HG02623 (cell line): ENCODE results near the gene SAMD4B.
"Not testable (repeated sequence)": the region's sequence is repeated elsewhere in the genome, so short reads cannot be mapped to it uniquely, and the experiment has no call there.

Source experiments
- ATAC-seq: cut with Tn5 transposase; IDR thresholded peaks from one replicate; pipeline ENCODE4 v1.9.1; 2021; ENCODE audit warnings: moderate library complexity; ENCODE audit not compliant: unreplicated experiment

The SAMD4B gene

DNA sequence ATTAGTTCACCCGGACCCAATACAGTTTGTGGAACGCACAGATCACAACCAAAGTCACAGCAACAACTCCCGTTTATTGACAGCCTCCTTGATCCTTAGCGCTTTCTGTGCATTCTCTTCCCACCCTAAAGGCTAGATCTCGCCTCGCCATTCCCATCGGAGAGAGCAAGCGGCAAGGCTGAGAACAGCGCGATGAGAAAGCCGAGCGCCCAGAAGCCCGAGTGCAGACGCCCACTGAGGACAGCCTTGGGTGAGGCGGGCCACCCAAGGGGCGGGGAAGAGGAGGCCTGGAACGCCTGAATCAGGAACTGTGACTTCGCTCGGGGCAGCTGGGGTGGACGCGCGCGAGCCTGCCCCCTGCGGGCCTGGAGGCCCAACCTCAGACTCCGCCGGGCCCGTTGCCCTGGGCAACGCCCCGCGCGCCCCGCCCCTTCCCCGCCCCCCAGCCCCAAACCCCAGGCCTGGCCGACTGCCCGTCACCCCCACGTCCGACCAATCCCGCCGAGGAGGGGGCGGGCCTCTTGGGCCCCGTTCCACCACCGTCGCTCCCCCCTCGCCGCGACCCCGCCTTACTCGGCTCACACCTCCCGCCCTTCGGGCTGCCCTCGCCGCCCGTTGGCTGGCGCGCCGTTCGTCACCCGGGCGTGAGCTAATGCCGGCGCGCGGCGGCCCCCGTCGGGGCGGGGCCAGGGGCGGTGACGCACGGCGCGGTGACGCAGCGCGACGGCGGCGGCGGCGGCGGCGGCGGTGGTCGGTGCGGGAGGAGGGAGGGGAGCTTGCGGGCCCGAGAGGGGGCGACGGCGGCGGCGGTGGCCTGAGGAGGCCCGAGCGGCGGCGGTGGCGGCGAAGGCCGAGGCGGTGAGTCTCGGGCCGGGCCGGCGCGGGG is at the start of gene SAMD4B:
SAMD4B (plus strand) TSS at position 703 of the 886 bp plus-strand sequence. CDS start 14,473 bp downstream, outside the sequence.
- ATAC-seq, result peak; percentile 84

DNA sequence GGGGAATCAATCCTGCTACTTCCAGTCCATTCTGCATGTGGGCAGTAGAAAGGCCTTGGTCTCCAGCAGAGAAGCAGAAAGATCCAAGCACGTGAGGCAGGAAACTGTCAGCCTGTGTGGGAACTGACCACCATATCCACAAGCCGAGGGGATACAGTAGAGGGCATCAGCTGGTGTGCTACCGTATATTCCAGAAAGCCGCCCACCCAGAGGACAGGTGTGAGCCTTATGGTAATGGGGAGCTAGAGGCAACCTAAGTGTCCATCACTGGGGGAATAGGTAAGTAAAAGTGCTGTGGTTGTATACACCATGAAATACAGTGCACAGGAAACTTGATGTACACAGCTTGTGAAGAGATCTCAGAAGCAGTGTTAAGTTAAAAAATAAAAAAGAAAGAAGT is 48.8 kb upstream of the SAMD4B start:
- no peak for ATAC-seq

DNA sequence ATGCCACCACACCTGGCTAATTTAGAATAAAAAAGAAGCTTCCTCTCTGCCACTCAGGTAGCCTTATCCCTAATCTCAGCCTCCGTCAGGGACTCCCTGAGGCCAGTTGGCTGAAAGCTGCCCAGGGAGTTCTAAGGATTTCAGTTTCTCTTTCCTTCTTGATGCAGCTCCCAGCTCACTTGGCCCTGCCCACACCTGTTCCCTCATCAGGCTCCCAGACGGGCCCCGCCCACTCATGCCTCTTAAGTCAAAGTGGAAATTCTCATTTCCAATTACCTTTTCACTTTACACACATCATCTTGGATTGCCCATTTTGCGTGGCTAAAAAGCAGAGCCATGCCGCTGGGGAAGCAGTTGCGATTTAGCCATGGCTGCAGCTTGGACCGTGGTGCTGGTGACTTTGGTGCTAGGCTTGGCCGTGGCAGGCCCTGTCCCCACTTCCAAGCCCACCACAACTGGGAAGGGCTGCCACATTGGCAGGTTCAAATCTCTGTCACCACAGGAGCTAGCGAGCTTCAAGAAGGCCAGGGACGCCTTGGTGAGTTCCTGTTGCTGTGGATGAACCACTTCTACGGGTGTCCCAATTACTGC is 46.1 kb upstream of the SAMD4B start, which contains the start of gene IFNL1:
IFNL1 (plus strand) TSS at position 353 of the 591 bp plus-strand sequence; CDS start at position 368, 15 bp downstream.
- ATAC-seq, result no peak

DNA sequence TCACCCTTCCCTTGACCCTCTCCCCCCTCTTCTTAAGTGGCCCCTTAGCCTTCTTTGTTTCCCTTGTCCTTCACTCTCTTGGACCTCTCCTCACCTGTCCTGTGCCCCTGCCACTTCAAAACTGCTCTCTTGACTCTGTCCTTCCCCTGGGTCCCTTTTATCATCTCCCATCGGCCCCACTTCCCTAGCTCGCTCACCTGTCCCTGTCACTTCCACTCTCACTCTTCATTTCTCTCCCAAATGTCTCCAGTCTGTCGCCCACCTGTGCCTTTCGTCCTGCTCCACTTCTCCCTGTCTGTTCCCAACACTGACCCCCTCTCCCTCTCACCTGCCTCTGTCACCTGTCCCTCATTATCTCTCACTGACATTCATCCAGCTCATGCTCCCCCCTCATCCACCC is 45.3 kb upstream of the SAMD4B start:
- no peak for ATAC-seq

- ATAC-seq, result no peak
Observed at GRCh38 chr19:39297931-39298634, 44.1 kb upstream of the SAMD4B start.

DNA sequence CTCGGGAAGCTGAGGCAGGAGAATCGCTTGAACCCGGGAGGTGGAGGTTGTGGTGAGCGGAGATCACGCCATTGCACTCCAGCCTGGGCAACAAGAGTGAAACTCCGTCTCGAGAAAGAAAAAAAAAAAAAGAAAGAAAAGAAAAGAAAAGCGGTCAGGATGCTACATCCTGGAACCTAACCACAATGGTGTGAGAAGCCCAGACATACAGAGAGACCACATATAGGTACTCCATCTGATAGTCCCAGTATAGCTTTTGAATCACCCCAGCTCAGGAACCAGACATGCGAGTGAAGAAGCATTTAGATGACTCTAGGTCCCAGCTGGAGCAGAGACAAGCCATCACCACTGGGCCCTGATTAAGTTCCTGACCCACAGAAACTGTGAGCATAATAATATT is 42.8 kb upstream of the SAMD4B start:
- no peak for ATAC-seq

DNA sequence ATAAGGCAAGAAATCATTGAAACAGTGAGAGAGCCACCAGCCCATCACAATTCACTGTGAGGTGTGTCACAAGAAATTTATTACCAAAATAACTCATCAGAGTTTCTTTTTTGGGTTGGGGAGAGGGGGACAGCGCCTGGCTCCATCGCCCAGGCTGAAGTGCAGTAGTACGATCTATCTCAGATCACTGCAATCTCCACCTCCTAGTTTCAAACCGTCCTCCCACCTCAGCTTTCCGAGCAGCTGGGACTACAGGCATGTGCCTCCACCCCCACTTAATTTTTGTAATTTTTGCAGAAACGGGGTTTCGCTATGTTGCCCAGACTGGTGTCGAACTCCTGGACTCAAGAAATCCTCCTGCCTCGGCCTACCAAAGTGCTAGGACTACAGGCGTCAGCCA is 42.4 kb upstream of the SAMD4B start:
- no peak for ATAC-seq

DNA sequence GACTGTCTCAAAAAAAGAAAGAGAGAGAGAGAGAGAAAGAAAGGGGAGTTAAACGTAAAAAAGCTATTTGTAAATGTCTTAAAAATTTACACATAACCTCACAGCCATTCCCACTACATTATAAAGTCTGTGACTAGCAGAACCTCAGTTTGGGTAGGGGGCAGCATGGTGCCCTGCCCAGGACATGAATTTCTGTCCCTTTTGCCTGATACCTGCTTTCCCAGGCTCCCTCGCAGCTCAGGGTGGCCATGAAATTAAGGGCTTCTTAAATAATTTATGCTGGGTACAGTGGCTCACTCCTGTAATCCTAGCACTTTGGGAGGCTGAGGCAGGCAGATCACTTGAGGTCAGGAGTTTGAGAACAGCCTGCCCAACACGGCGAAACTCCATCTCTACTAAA is 41.2 kb upstream of the SAMD4B start:
- ATAC-seq, result no peak

- no peak for ATAC-seq
Observed at GRCh38 chr19:39301562-39301961, 40.7 kb upstream of the SAMD4B start.

- ATAC-seq, result no peak
Observed at GRCh38 chr19:39303373-39304184, 38.6 kb upstream of the SAMD4B start.

- ATAC-seq, result no peak
Observed at GRCh38 chr19:39304185-39304513, 38.1 kb upstream of the SAMD4B start.

- ATAC-seq, result no peak
Observed at GRCh38 chr19:39304701-39305571, 37.3 kb upstream of the SAMD4B start.

DNA sequence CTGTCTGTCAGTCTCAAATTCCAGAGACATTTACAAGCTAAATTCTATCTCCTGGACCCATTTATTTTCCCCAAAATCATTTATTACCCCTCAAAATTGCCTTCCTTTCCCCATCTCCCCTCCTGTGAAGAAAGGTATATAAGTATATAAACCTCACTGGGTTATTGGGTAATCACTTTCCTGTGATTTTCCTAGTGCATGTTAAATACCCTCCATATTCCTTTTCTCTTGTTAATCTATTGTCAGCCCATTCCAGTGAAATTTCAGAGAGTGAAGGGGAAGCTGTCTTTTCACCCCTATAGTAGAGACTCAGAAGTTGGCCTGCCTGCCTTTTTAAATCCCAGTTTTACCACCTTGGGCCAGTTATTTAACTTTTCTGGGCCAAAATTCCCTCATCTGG is 36.1 kb upstream of the SAMD4B start:
- no peak for ATAC-seq

DNA sequence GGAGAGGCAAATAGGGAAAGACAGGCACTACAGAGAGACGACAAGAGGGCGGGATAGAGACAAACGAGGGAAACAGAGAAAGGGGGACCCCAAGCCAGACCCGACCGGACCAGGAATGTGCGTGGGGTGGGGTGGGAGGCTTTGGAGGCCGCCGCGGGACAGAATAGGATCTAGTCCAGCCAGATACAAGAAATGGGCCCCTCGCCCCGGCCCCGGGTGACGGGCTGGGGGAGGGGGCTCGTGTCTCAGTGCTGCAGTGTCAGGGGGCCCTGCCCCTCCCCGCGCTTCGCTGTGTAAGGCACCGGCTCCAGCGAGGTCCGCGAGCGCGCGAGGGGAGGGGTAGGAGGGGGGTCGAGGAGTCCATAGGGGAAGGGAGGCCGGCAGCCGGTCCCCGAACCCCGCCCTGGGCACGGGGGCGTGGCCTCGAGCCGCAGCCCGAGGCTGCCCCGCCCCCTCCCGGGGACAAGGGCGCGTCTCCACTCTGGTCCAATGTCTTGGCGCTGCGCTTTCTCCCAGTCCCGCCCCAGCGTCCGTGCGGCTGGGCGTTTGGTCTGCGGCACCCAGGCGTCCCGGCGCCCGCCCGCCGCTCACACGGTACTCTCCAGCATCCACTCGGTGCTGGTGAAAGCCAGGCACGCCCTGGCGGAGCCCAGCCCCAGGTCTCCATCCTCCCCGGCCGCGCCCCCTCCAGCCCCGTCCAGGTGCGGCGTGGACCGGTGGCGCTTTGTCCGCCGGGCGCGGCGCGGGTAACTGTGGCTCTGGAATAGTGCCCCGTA is 35.0 kb upstream of the SAMD4B start:
- no peak for ATAC-seq

DNA sequence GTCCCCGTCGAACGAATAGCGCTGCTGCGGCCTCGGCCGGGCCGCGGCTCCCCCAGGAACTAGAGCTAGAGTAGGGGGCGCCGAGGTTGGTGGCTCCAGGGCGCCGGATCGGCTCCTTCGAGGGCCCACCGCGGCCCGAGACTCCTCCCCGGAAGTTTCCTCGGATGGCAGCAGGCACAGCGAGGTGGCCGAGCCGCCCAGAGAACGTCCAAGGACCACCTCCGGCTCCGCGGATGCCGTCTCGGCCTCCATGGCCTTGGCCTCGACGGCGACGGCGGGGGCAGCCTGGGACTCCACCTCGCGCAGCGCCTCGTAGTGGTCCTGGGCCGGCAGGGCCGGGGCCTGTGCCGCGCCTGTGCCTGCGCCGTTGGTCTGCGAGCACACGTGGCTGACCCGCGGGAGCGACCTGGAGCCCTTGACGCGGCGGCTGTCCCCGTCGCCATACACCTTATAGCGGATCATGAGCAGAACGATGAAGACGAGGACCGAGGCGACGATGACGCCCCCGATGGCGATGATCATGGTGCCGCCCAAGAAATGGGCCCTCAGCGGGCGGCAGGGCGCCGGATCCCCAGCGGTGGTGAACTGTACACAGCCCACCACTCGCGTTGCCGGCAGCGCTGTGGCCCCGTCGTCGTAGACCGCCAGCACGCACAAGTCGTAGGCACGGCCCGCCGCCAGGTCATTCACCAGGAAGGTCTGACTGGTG is 34.2 kb upstream of the SAMD4B start:
- no peak for ATAC-seq

DNA sequence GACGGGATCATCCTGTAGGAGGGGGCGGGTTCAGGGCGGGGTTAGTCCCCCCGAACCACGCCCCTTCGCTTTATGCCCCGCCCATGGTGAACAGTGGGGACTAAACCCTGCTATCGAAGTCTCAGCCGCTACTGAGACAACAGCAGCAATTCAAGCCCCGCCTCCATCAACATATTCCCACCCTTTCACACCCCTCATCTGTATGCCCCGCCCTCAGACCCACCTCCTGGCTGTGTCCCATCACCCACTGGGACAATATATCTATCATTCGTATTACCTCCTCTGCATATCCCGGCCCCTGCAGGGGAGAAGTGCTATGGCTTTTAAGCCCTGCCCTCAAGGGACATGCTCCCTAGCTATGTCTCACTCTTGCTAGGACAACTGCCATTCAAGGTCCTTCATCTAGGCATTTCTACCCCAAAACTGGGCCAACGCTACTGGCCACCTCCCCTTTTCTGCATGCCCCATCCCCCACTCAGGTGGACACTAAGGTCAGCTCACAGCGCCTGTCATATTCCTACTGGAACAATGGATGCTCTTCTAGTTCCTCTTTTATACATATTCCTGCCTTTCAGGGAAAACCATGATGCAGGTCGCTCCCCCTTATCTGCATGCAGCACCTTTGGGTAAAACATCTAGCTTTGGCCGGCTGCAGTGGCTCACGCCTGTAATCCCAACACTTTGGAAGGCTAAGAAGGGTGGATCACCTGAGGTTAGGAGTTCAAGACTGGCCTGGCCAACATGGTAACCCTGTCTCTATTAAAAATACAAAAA is 33.5 kb upstream of the SAMD4B start:
- ATAC-seq, result no peak

GRCh38 chr19:39309305-39309670 is 32.9 kb upstream of the SAMD4B start:
- ATAC-seq, result not testable (repeated sequence)
